DMS114 treated with DMSO at 0.1 percent for 48 hours (cell line): ENCODE data around the gene SH3PXD2A.
"Not testable (repeated sequence)": the region's sequence is repeated elsewhere in the genome, so short reads cannot be mapped to it uniquely, and the experiment has no call there.

ENCODE experiments used
- DNase-seq: peaks from one replicate; lab custom pipeline; 2025; ENCODE audit not compliant: unreplicated experiment; lab: John Stamatoyannopoulos, UW

SH3PXD2A gene

GRCh38 chr10:103849880-103850571, 5.3 kb downstream of the SH3PXD2A start:
- no peak for DNase-seq

GRCh38 chr10:103849212-103849877, 6.0 kb downstream of the SH3PXD2A start:
- DNase-seq, result no peak

- DNase-seq, result no peak
Observed at GRCh38 chr10:103847909-103848468, 7.4 kb downstream of the SH3PXD2A start.

GRCh38 chr10:103847346-103847745, 8.0 kb downstream of the SH3PXD2A start:
- no peak for DNase-seq

- no peak for DNase-seq
Observed at GRCh38 chr10:103845972-103846371, 9.4 kb downstream of the SH3PXD2A start.

- DNase-seq, result not testable (repeated sequence)
Observed at GRCh38 chr10:103845346-103845745, 10.0 kb downstream of the SH3PXD2A start.

GRCh38 chr10:103843854-103844570, 11.4 kb downstream of the SH3PXD2A start:
- DNase-seq, result no peak

GRCh38 chr10:103843045-103843444, 12.3 kb downstream of the SH3PXD2A start:
- no peak for DNase-seq

- no peak for DNase-seq
Observed at GRCh38 chr10:103842605-103843004, 12.8 kb downstream of the SH3PXD2A start.

- no peak for DNase-seq
Observed at GRCh38 chr10:103841519-103841918, 13.9 kb downstream of the SH3PXD2A start.

- DNase-seq, result no peak
Observed at GRCh38 chr10:103840740-103841070, 14.7 kb downstream of the SH3PXD2A start.

GRCh38 chr10:103839872-103840739, 15.3 kb downstream of the SH3PXD2A start:
- no peak for DNase-seq

GRCh38 chr10:103839519-103839871, 15.9 kb downstream of the SH3PXD2A start:
- DNase-seq, result no peak

GRCh38 chr10:103838862-103839518, 16.4 kb downstream of the SH3PXD2A start:
- no peak for DNase-seq

- DNase-seq, result no peak
Observed at GRCh38 chr10:103838070-103838395, 17.3 kb downstream of the SH3PXD2A start.

- DNase-seq, result no peak
Observed at GRCh38 chr10:103837370-103838069, 17.9 kb downstream of the SH3PXD2A start.

- no peak for DNase-seq
Observed at GRCh38 chr10:103836861-103837260, 18.5 kb downstream of the SH3PXD2A start.

- no peak for DNase-seq
Observed at GRCh38 chr10:103836273-103836672, 19.1 kb downstream of the SH3PXD2A start.

GRCh38 chr10:103835096-103836050, 20.0 kb downstream of the SH3PXD2A start:
- DNase-seq, result no peak
